Measurements from ENCODE around the gene BTG4.

Gene BTG4

DNA sequence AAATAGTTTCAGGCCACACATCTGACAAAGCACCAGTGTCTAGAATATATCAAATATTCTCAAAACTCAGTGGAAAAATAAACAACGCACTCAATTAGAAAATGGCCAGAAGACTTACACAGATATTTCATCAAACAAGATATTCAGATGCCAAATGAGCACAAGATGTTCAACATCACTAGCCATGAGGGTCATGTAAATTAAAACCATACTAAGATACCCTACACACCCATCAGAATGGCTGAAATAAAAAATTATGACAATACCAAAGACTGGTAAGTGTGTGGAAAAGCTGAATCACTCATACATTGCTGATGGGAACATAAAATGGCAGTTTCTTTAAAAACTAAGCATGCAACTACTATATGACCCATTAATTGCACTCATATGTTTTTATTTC, 21.7 kb downstream of the BTG4 start:
- no peak for DNase-seq (ENCODE audit: low spot score)

- no peak for DNase-seq (ENCODE audit: low spot score)
These were observed 28.8 kb downstream of the BTG4 start for GRCh38 chr11:111483431-111483830.

DNA sequence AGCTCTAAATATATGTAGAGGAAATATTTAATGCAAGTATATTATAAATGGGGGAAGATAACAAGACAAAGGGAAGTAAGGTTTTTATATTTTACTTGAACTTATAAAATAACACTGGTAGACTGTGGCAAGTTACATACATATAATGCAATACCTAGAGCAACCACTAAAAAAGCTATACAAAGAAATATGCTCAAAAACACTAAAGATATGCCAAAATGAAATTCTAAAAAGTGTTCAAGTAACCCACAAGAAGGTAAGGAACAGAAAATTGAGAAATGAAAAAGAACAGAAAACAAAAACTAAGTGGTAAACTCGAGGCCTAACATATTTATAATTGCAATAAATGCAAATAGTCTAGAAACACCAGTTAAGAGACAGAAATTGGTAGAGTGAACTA, 32.5 kb downstream of the BTG4 start:
- DNase-seq (ENCODE audit: low spot score) = no peak

GRCh38 chr11:111477898-111478297, 34.3 kb downstream of the BTG4 start:
- no peak for DNase-seq (ENCODE audit: low spot score)

GRCh38 chr11:111476956-111477355, 35.2 kb downstream of the BTG4 start:
- no peak for DNase-seq (ENCODE audit: low spot score)

- no peak for DNase-seq (ENCODE audit: low spot score)
These were observed 35.8 kb downstream of the BTG4 start for GRCh38 chr11:111476366-111476765.

DNA sequence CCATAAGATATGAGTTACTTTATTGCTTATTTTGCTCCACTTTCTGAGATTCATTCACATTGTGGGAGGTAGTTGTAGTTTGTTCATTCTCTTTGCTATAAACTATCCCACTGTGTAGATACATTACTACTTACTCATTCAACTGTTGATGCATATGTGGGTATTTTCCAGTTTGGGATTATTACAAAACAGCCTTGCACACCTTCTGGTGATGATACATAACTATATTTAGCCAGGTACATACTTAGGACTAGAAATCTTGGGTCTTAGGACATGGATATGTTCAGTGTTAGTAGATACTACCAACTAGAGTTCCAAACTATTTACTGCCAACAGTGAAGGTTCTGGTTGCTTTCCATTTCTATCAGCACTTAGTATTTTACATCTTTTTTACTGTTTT, 37.8 kb downstream of the BTG4 start:
- DNase-seq (ENCODE audit: low spot score) = no peak

- no peak for DNase-seq (ENCODE audit: low spot score)
These were observed 40.0 kb downstream of the BTG4 start for GRCh38 chr11:111472228-111472627.

- DNase-seq (ENCODE audit: low spot score) = no peak
These were observed 43.0 kb downstream of the BTG4 start for GRCh38 chr11:111469200-111469599.

DNA sequence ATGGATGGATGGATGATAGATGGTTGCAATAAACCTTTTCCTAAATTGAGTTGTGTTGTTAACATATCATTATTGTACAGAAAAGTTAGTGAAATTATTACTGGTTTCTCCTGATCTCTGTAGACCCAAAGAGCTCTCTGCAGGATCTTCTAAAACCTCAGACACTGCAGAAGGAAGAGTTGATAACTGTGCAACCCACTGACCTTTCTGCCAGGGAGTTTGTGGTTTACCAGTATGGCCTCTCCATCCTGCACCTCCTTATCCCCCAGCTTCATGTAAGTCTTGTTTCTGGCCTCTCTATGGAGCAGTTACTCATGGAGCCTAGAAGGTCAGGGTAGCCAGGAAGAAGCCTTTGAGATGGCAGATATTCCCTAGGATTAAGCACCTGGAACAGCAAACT, 45.6 kb downstream of the BTG4 start:
- DNase-seq (ENCODE audit: low spot score) = no peak

DNA sequence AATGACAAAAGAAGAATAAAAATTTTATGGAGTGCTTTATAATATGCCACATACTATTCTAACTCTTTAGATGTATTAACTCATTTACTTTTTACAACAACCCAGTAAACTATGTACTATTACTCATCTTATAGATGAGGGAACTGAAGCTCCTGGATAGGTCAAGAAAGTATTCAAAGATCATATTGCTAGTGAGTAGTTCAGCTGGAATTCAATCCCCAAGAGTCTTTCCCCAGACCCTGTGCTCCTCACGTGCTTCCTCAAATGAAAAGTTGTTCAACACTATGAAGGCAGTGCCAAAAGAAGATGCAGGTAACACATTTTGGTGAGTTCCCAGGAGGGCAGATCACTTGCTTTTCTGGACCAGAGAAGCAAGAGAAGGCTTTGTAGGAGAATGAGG, 46.8 kb downstream of the BTG4 start:
- DNase-seq (ENCODE audit: low spot score) = no peak

DNA sequence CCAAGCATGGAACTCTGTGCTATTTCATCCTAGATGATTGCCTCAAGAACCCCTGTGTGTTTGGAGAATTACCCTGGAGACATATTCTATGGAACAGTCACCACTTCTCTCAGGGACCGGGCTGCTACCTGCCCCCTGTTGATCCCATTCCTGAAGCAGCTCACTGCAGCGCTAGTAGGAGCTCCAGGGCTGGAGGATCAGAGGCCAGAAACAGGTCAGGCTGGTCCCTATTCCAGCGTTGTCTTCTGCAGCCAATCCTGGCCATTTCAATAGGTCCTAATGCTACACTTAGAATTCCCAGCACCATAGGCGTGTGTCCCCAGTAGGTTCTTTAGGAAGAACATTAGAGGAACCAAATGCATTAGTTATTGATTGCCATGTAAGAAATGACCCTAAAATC, 48.9 kb downstream of the BTG4 start:
- no peak for DNase-seq (ENCODE audit: low spot score)

DNA sequence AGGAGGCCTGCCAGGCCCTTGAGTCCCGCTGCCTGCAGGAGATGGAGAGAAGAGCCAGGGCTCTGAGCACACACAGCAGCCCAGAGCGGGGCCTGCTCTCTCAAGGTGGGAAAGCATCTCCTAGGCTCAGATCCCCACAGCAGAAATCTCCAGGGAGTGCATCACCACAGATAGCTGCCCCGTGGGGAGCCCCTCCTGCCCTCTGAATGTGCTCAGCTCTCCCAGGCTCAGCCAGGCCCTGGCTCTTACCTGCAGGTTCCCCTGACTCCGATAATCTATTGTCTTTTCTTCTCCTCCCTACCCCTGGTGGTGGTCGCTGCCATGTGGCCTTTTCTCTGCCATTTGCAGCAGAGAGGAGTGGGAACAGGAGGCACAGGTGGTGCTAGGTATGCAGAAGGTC, 49.9 kb downstream of the BTG4 start:
- no peak for DNase-seq (ENCODE audit: low spot score)

DNA sequence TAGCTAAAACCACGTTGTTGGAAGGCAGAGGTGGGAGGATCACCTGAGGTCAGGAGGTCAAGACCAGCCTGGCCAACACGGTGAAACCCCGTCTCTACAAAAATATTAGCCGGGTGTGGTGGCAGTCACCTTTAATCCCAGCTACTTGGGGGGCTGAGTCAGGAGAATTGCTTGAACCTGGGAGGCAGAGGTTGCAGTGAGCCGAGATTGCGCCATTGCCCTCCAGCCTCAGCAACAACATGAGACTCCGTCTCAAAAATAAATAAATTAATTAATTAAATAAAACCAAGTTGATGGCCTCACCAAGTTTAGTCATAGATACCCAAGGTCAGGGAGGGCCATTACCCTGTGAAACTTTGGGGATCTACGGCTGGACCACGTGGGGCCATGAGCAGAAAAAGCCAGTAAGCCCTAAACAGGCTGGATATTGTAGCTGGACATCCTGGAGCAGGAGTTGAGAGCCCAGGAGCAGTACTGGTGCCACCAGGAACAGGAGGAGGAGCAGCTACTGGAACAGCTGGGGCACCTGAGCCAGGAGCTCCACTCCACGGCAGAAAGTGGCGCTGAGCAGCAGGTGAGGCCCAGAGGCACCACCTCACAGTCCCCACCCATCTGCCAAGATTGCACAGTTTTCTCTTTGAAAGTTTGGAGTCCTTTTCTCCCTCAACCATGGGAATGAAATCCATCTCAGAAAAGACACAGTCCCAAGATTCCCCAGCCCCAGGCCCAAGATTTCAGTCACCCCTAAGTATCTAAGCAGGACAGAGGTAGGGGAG, 50.5 kb downstream of the BTG4 start:
- DNase-seq (ENCODE audit: low spot score) = no peak

GRCh38 chr11:111460856-111461255, 51.3 kb downstream of the BTG4 start:
- DNase-seq (ENCODE audit: low spot score) = no peak

- no peak for DNase-seq (ENCODE audit: low spot score)
These were observed 51.8 kb downstream of the BTG4 start for GRCh38 chr11:111460340-111460739.

- no peak for DNase-seq (ENCODE audit: low spot score)
These were observed 52.5 kb downstream of the BTG4 start for GRCh38 chr11:111459506-111460270.

GRCh38 chr11:111457731-111458368, 54.3 kb downstream of the BTG4 start:
- DNase-seq (ENCODE audit: low spot score) = no peak

DNA sequence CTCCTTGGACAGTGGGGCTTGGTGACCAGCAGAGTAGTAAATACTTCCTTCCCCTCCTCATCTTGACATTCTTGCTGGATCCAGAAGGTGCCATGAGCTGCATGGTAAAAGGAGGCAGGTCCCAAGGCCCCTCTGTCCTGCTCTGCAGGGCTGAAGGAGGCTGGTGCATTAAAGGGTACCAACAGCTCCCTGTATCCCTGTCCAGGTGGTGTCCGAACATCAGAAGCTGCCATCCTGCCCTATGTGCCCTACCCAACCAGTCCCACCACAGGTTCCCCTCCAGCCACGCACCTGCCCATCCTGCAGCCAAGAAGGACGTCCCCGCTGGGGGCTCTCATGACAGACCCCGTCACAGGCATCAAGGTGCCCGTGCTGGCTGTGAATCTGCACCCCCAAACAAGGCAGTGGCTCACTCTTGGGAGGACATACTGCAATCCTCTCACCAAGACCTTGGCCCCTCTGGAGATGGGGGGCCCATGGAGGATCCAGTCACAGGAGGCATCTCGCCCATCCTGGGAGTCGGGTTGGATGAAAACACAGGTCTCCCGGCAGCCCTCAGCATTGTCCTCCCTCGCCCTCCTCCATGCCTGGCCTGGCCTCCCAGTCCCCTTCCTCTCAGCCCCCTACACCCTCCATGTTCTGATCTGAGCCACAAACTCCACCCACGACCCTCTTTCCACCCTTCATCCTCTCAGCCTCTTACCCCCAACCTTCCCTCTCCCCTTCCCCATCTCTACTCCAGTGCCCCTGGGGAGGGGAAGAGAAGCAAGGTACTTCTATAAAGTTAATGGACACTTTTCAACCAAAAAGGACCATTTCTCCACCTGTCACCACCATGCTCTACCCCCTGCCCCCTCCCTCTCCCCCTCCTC, 55.1 kb downstream of the BTG4 start:
- DNase-seq (ENCODE audit: low spot score) = no peak

- DNase-seq (ENCODE audit: low spot score) = no peak
These were observed 55.9 kb downstream of the BTG4 start for GRCh38 chr11:111456086-111456858.

Data from HuH-7.5 (cell line).